Natural killer cell (primary cell): Measurements from ENCODE around the gene CAMSAP2. TPM values are rescaled to one million over a fixed set of nuclear protein-coding genes. Genes with fewer than 3 reads are reported as not detected.

Experiments used
- ATAC-seq, 3 donors: fragments of 150-1000 bp in 2 of 3; fragments of 200-7000 bp in 1 of 3; cut with Tn5 transposase; 1 replicate in 1 of 3; 2 replicates in 2 of 3; pipeline ENCODE4 v1.10.0; 2021; ENCODE audit warnings: mild to moderate bottlenecking in 2 of 3, moderate library complexity in 2 of 3
- DNase-seq, 2 donors: peaks; one replicate each; pipeline versions ENCODE4 v3.0.0 to v3.0.0-alpha.2; 2013 to 2021; ENCODE audit warnings: mixed read lengths in 1 of 2
- H3K27ac ChIP-seq: one replicate; pipeline ENCODE4 v1.5.1; 2013; ENCODE audit warnings: mild to moderate bottlenecking, low read length
- H3K27me3 ChIP-seq: one replicate; pipeline ENCODE4 v1.6.1; 2013; ENCODE audit warnings: low read length; ENCODE audit not compliant: control insufficient read depth, insufficient read depth
- H3K36me3 ChIP-seq: one replicate; pipeline ENCODE4 v1.6.1; 2013; ENCODE audit warnings: low read length; ENCODE audit not compliant: control insufficient read depth, insufficient read depth
- H3K4me1 ChIP-seq: one replicate; pipeline ENCODE4 v1.6.1; 2013; ENCODE audit warnings: low read length; ENCODE audit not compliant: control insufficient read depth, insufficient read depth
- H3K4me3 ChIP-seq: one replicate; pipeline ENCODE4 v1.5.1; 2013; ENCODE audit warnings: low read length
- H3K9me3 ChIP-seq: one replicate; pipeline ENCODE4 v1.6.1; 2013; ENCODE audit warnings: low read length; ENCODE audit not compliant: control insufficient read depth, insufficient read depth
- H3K27ac Mint-ChIP-seq, 2 donors: one replicate each; pipeline ENCODE4 v1.8.0; 2022; ENCODE audit warnings: mild to moderate bottlenecking in 2 of 2, mixed read lengths in 2 of 2, moderate library complexity in 1 of 2
- H3K27me3 Mint-ChIP-seq, 2 donors: one replicate each; pipeline ENCODE4 v1.8.0; 2022; ENCODE audit warnings: low read depth in 2 of 2, mixed read lengths in 2 of 2
- H3K36me3 Mint-ChIP-seq: one replicate; pipeline ENCODE4 v1.8.0; 2022; ENCODE audit warnings: mixed read lengths
- H3K4me1 Mint-ChIP-seq, 2 donors: one replicate each; pipeline ENCODE4 v1.8.0; 2022; ENCODE audit warnings: mixed read lengths in 2 of 2
- H3K4me3 Mint-ChIP-seq: one replicate; pipeline ENCODE4 v1.8.0; 2022; ENCODE audit warnings: mild to moderate bottlenecking, moderate library complexity, mixed read lengths
- H3K9me3 Mint-ChIP-seq, 2 donors: one replicate each; pipeline ENCODE4 v1.8.0; 2022; ENCODE audit warnings: mixed read lengths in 2 of 2
- CTCF ChIP-seq: fragments of 200-600 bp; IDR thresholded peaks from one replicate; pipeline ENCODE4 v1.8.0; 2022; ENCODE audit warnings: antibody characterized with exemption
- WGBS: methylation state at CpG from one replicate; pipeline ENCODE4 v1.1.7; 2013; ENCODE audit warnings: missing lambda C conversion rate; ENCODE audit not compliant: insufficient coverage; 5-methylcytosine and 5-hydroxymethylcytosine counted together
- intact Hi-C: fragments of 100-400 bp; cut with micrococcal nuclease; formaldehyde crosslinking; loops from one replicate; pipeline ENCODE4 v1.14.2; 2022
- total RNA-seq, 4 donors: library from RNA; stranded (reverse); fragments of 120-200 nt in 1 of 4; gene quantifications; one replicate each; pipeline versions ENCODE4 v1.2.3 to v1.2.4, GENCODE V29; 2013 to 2022

Gene CAMSAP2
- total RNA-seq, 3 donors from 2014 or later (not counting 1 experiment from before 2014, with no cell fraction given), result 0.25 to 0.89 (median 0.50) TPM

- Mint-ChIP-seq H3K27ac (no peak overlapping the region), H3K27me3 (peaks cover 8 to 21% of the 10 kb centered on the region in 2 donors), H3K36me3 (no peaks in the 10 kb centered on the region), H3K4me1 (peaks cover 0 to 17% of the 10 kb centered on the region in 2 donors), H3K9me3 (no peaks in the 10 kb centered on the region), H3K4me3 (no peak overlapping the region)
- no peak overlapping the region for H3K4me3 ChIP-seq
- DNase-seq (no peak), ATAC-seq (no peak)
- TF ChIP-seq CTCF, result no peak
- H3K36me3 ChIP-seq, result no peaks in the 10 kb centered on the region
- H3K27ac ChIP-seq, result no peak overlapping the region
- peaks cover 13% of the 10 kb centered on the region for H3K4me1 ChIP-seq
- peaks cover 21% of the 10 kb centered on the region for H3K27me3 ChIP-seq
- 78% methylated on average over 9 of the region's 9 CpGs for WGBS
- H3K9me3 ChIP-seq, result no peaks in the 10 kb centered on the region
- intact Hi-C loops, result no loop called here
Measured at GRCh38 chr1:200895801-200896530, 157.3 kb downstream of the CAMSAP2 start.

- intact Hi-C loops, result no loop called here
- Histone ChIP-seq H3K4me1 (peaks cover 6% of the 10 kb centered on the region), H3K4me3 (no peak overlapping the region), H3K27me3 (peaks cover 18% of the 10 kb centered on the region), H3K36me3 (no peaks in the 10 kb centered on the region), H3K9me3 (no peaks in the 10 kb centered on the region), H3K27ac (no peak overlapping the region)
- no peak for DNase-seq
- Mint-ChIP-seq H3K9me3 (no peaks in the 10 kb centered on the region), H3K27ac (no peak overlapping the region), H3K4me3 (no peak overlapping the region), H3K36me3 (no peaks in the 10 kb centered on the region), H3K27me3 (peaks cover 8 to 23% of the 10 kb centered on the region in 2 donors), H3K4me1 (peaks cover 0 to 11% of the 10 kb centered on the region in 2 donors)
- no peak for ATAC-seq
- WGBS, result 91% methylated on average over 9 of the region's 10 CpGs
- TF ChIP-seq CTCF, result no peak
Measured at GRCh38 chr1:200896531-200897196, 158.0 kb downstream of the CAMSAP2 start.

- H3K27ac ChIP-seq, result no peak overlapping the region
- no peaks in the 10 kb centered on the region for H3K36me3 ChIP-seq
- whole genome bisulfite sequencing, result 95% methylated on average over 5 of the region's 5 CpGs
- H3K4me3 Mint-ChIP-seq, result no peak overlapping the region
- ATAC-seq, result no peak
- H3K27me3 Mint-ChIP-seq, result peaks cover 5 to 19% of the 10 kb centered on the region in 2 donors
- no peaks in the 10 kb centered on the region for H3K4me1 ChIP-seq
- intact Hi-C loops, result no loop called here
- no peaks in the 10 kb centered on the region for H3K36me3 Mint-ChIP-seq
- peaks cover 12% of the 10 kb centered on the region for H3K27me3 ChIP-seq
- no peak for TF ChIP-seq CTCF
- H3K4me1 Mint-ChIP-seq, result peaks cover 0 to 6% of the 10 kb centered on the region in 2 donors
- no peak for DNase-seq
- H3K4me3 ChIP-seq, result no peak overlapping the region
- no peaks in the 10 kb centered on the region for H3K9me3 ChIP-seq
- no peak overlapping the region for H3K27ac Mint-ChIP-seq
- no peaks in the 10 kb centered on the region for H3K9me3 Mint-ChIP-seq
Measured at GRCh38 chr1:200897259-200897658, 158.6 kb downstream of the CAMSAP2 start.
